ENCODE results near the gene FLT1. TPM values are rescaled to one million over a fixed set of nuclear protein-coding genes. Genes with fewer than 3 reads are reported as not detected.

The FLT1 gene
- total and polyA plus RNA-seq, 2 of the 13 experiments (the other 11 are each of a cell fraction or from before 2014, with no cell fraction given): 0.02 TPM; not detected in 1

- DNase-seq (ENCODE audit: low spot score): no peak
- Histone ChIP-seq H3K4me1 (ENCODE audit: insufficient read depth, low read length) (no peaks in the 10 kb centered on the region), H3K4me3 (replicated peaks in 1 of 3; ENCODE audit: insufficient read depth in 1 of 3, low read depth in 2 of 3, low read length in 3 of 3) (no peak overlapping the region), H3K4me2 (ENCODE audit: low read depth, low read length) (no peak overlapping the region), H3K27me3 (ENCODE audit: control insufficient read depth in 1 of 2, insufficient read depth in 2 of 2, low read length in 2 of 2) (0 out of 5 replicates have a peak, but pooled peaks cover 1 to 4% of the 10 kb centered on the region in 2 experiments), H3K9me3 (ENCODE audit: low read length) (no peaks in the 10 kb centered on the region), H3K9ac (ENCODE audit: insufficient read depth, low read depth, low read length) (no peak overlapping the region), H4K20me1 (ENCODE audit: insufficient read depth, low read length) (no peaks in the 10 kb centered on the region), H3K79me2 (ENCODE audit: insufficient read depth, low read length) (no peaks in the 10 kb centered on the region), H2AFZ (ENCODE audit: low read length) (no peak overlapping the region), H3K36me3 (replicated peaks in 1 of 2; ENCODE audit: control insufficient read depth in 1 of 2, insufficient read depth in 2 of 2, low read length in 2 of 2) (no peaks in the 10 kb centered on the region), H3K27ac (ENCODE audit: extremely low read length, insufficient read depth, low read length) (no peak overlapping the region)
- in situ Hi-C loops (cut with HindIII; ENCODE audit: extremely low pct_ligation_motif_present, low pct_unique_long_range_greater_than_20kb) (no loop called here), intact Hi-C loops (cut with micrococcal nuclease; ENCODE audit: unreplicated experiment) (no loop called here)
- no peak for FAIRE-seq
- WGBS (ENCODE audit: low lambda C conversion rate): 60% methylated on average over 8 of the region's 10 CpGs
- ATAC-seq: no peak
- POLR2A ChIA-PET: no interaction called here
- BruUV-seq (replicated peaks): no TSS peak
- CTCF ChIA-PET (ENCODE audit: low intra/inter-chr PET ratio, low total read pairs): no interaction called here
- TF ChIP-seq ZC3H13 (CRISPR knock-in tag; IDR thresholded peaks at IDR 0.05) (no peak), NR2F6 (IDR thresholded peaks at IDR 0.05) (no peak), NR2F6 (CRISPR knock-in tag; IDR thresholded peaks at IDR 0.05) (no peak), ELF1 (CRISPR knock-in tag; IDR thresholded peaks at IDR 0.05) (no peak), ZNF546 (CRISPR knock-in tag; conservative IDR thresholded peaks at IDR 0.05) (no peak), ZNF44 (CRISPR knock-in tag; IDR thresholded peaks at IDR 0.05) (no peak), TGIF2 (CRISPR knock-in tag; IDR thresholded peaks at IDR 0.05) (no peak), ZNF136 (CRISPR knock-in tag; IDR thresholded peaks at IDR 0.05; ENCODE audit: low read depth) (no peak), ZNF510 (CRISPR knock-in tag; IDR thresholded peaks at IDR 0.05; ENCODE audit: low read depth) (no peak), FOXJ3 (CRISPR knock-in tag; IDR thresholded peaks at IDR 0.05; ENCODE audit: borderline replicate concordance) (no peak), TFDP1 (CRISPR knock-in tag; IDR thresholded peaks at IDR 0.05; ENCODE audit: borderline replicate concordance) (no peak)
- TF ChIP-seq, protein P1, sequence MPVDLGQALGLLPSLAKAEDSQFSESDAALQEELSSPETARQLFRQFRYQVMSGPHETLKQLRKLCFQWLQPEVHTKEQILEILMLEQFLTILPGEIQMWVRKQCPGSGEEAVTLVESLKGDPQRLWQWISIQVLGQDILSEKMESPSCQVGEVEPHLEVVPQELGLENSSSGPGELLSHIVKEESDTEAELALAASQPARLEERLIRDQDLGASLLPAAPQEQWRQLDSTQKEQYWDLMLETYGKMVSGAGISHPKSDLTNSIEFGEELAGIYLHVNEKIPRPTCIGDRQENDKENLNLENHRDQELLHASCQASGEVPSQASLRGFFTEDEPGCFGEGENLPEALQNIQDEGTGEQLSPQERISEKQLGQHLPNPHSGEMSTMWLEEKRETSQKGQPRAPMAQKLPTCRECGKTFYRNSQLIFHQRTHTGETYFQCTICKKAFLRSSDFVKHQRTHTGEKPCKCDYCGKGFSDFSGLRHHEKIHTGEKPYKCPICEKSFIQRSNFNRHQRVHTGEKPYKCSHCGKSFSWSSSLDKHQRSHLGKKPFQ (CRISPR knock-in tag; IDR thresholded peaks at IDR 0.05; ENCODE audit: insufficient replicate concordance): no peak
- TF ChIP-seq, protein P2, sequence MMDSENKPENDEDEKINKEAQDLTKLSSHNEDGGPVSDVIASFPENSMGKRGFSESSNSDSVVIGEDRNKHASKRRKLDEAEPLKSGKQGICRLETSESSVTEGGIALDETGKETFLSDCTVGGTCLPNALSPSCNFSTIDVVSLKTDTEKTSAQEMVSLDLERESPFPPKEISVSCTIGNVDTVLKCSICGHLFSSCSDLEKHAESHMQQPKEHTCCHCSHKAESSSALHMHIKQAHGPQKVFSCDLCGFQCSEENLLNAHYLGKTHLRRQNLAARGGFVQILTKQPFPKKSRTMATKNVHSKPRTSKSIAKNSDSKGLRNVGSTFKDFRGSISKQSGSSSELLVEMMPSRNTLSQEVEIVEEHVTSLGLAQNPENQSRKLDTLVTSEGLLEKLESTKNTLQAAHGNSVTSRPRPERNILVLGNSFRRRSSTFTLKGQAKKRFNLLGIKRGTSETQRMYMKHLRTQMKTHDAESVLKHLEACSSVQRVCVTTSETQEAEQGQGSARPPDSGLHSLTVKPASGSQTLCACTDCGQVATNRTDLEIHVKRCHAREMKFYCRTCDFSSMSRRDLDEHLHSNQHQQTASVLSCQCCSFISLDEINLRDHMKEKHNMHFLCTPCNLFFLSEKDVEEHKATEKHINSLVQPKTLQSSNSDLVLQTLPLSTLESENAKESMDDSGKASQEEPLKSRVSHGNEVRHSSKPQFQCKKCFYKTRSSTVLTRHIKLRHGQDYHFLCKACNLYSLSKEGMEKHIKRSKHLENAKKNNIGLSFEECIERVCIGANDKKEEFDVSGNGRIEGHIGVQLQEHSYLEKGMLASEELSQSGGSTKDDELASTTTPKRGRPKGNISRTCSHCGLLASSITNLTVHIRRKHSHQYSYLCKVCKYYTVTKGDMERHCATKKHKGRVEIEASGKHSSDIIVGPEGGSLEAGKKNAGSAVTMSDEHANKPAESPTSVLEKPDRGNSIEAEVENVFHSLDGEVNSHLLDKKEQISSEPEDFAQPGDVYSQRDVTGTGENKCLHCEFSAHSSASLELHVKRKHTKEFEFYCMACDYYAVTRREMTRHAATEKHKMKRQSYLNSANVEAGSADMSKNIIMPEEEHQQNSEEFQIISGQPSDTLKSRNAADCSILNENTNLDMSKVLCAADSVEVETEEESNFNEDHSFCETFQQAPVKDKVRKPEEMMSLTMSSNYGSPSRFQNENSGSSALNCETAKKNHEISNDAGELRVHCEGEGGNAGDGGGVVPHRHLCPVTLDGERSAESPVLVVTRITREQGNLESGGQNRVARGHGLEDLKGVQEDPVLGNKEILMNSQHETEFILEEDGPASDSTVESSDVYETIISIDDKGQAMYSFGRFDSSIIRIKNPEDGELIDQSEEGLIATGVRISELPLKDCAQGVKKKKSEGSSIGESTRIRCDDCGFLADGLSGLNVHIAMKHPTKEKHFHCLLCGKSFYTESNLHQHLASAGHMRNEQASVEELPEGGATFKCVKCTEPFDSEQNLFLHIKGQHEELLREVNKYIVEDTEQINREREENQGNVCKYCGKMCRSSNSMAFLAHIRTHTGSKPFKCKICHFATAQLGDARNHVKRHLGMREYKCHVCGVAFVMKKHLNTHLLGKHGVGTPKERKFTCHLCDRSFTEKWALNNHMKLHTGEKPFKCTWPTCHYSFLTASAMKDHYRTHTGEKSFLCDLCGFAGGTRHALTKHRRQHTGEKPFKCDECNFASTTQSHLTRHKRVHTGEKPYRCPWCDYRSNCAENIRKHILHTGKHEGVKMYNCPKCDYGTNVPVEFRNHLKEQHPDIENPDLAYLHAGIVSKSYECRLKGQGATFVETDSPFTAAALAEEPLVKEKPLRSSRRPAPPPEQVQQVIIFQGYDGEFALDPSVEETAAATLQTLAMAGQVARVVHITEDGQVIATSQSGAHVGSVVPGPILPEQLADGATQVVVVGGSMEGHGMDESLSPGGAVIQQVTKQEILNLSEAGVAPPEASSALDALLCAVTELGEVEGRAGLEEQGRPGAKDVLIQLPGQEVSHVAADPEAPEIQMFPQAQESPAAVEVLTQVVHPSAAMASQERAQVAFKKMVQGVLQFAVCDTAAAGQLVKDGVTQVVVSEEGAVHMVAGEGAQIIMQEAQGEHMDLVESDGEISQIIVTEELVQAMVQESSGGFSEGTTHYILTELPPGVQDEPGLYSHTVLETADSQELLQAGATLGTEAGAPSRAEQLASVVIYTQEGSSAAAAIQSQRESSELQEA (CRISPR knock-in tag; IDR thresholded peaks at IDR 0.05; ENCODE audit: not compliant biosample characterization): no peak
- TF ChIP-seq, protein P3, sequence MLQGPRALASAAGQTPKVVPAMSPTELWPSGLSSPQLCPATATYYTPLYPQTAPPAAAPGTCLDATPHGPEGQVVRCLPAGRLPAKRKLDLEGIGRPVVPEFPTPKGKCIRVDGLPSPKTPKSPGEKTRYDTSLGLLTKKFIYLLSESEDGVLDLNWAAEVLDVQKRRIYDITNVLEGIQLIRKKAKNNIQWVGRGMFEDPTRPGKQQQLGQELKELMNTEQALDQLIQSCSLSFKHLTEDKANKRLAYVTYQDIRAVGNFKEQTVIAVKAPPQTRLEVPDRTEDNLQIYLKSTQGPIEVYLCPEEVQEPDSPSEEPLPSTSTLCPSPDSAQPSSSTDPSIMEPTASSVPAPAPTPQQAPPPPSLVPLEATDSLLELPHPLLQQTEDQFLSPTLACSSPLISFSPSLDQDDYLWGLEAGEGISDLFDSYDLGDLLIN (CRISPR knock-in tag; IDR thresholded peaks at IDR 0.05; ENCODE audit: borderline replicate concordance): no peak
These were observed 188.6 kb downstream of the FLT1 start for GRCh38 chr13:28306325-28306724.
